Measurements from ENCODE around the gene ING1. TPM values are rescaled to one million over a fixed set of nuclear protein-coding genes. Genes with fewer than 3 reads are reported as not detected.

Gene ING1
- total and polyA plus RNA-seq, 2 donors (not counting 1 experiment from before 2014, with no cell fraction given): 29.1 to 34.2 TPM

DNA sequence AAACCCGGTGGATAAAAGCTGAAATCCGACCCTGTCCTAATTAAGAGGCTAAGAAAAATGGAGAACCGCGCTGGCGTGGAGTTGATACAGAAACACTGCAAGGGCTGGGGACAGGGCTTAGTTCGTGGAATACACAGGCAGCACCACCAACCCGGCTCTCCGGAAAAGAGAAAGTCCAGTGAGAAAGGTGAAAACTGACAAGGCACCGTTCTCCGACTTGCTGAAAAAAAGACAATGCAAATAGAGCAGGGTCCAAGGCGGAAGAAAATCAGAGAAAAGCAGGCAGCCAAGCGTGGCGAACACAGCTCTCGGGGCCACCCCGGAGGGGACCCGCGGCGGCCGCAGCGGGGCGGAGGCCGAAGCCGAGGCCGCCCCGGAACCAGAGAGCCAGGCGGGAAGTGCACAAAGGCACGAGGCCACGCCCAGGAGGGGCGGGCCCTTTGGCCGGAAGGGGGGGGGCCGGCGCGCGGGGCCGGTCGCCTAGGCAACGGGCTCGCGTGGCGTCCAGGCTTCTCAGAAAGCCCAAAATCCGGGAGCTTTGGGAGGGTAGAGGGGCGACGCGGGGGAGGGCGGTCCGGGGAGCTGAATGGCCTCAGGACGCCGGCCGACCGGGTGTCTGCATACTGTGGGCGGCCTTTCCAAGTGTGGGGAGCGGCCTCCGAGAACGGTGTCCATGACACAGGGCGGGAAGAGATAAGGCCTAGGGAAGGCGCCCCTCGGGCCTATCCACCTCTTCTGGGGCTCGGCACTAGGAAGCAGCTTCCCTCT is 1.2 kb upstream of the ING1 start:
- H3K27me3 Mint-ChIP-seq: no peaks in the 10 kb centered on the region
- peak overlapping the region; percentile 98 for H3K4me3 Mint-ChIP-seq
- Histone ChIP-seq H3K4me2 (replicated peaks; ENCODE audit: low read depth, low read length, poor library complexity, severe bottlenecking) (peak overlapping the region; percentile 92), H3K9me3 (ENCODE audit: control extremely low read depth in 1 of 3, control insufficient read depth in 2 of 3, insufficient read depth in 1 of 3, low read length in 2 of 3) (no peaks in the 10 kb centered on the region), H4K20me1 (ENCODE audit: control insufficient read depth, insufficient read depth, low read length, poor library complexity, severe bottlenecking) (peaks cover 27% of the 10 kb centered on the region), H3K36me3 (replicated peaks in 1 of 2; ENCODE audit: control extremely low read depth in 1 of 2, control insufficient read depth in 1 of 2, extremely low read depth in 1 of 2, insufficient read depth in 2 of 2, low read length in 1 of 2) (no peaks in the 10 kb centered on the region), H3K4me3 (ENCODE audit: control extremely low read depth in 1 of 5, extremely low read depth in 1 of 5, insufficient read depth in 1 of 5, low read depth in 2 of 5, low read length in 4 of 5) (peak overlapping the region; percentile 84 to 100 (median 100)), H2AFZ (ENCODE audit: insufficient read depth, low read depth, low read length, poor library complexity, severe bottlenecking) (peak overlapping the region; percentile 92), H3K9ac (ENCODE audit: low read length) (peak overlapping the region; percentile 100), H3K27me3 (replicated peaks in 1 of 4; ENCODE audit: control extremely low read depth in 1 of 4, control insufficient read depth in 3 of 4, insufficient read depth in 4 of 4, low read length in 3 of 4) (no peaks in the 10 kb centered on the region), H3K4me1 (ENCODE audit: control insufficient read depth in 2 of 2, insufficient read depth in 2 of 2, low read length in 2 of 2) (peaks cover 21 to 24% of the 10 kb centered on the region in 2 donors), H3K27ac (ENCODE audit: low read length in 2 of 2) (peak overlapping the region; percentile 98 to 99), H3K79me2 (ENCODE audit: control insufficient read depth, insufficient read depth, low read length) (peaks cover 37% of the 10 kb centered on the region)
- under 1% methylated on average over 58 of the region's 58 CpGs for WGBS (ENCODE audit: insufficient coverage)
- peak; percentile 94 for DNase-seq
- ChIA-PET CTCF (interaction anchor here (1.0 to 2.6 kb wide), 8 partner anchors 29 to 208 kb away, joined by 3 to 18 read pairs (median 4); no protein-coding TSS in a partner anchor), POLR2A (interaction anchor here (0.8 to 4.0 kb wide), 12 partner anchors 8 to 472 kb away, joined by 3 to 62 read pairs (median 5); partner anchors contain the start of genes ANKRD10, NAXD and RAB20)
- intact Hi-C loops (cut with micrococcal nuclease): loop anchor here (1.0 to 10.0 kb wide), 2 partner anchors 241 to 927 kb away; partner anchors contain the start of gene IRS2
- ATAC-seq (ENCODE audit: low read depth): peak; percentile 25
- H3K4me1 Mint-ChIP-seq: peaks cover 22% of the 10 kb centered on the region
- TF ChIP-seq, protein P1, sequence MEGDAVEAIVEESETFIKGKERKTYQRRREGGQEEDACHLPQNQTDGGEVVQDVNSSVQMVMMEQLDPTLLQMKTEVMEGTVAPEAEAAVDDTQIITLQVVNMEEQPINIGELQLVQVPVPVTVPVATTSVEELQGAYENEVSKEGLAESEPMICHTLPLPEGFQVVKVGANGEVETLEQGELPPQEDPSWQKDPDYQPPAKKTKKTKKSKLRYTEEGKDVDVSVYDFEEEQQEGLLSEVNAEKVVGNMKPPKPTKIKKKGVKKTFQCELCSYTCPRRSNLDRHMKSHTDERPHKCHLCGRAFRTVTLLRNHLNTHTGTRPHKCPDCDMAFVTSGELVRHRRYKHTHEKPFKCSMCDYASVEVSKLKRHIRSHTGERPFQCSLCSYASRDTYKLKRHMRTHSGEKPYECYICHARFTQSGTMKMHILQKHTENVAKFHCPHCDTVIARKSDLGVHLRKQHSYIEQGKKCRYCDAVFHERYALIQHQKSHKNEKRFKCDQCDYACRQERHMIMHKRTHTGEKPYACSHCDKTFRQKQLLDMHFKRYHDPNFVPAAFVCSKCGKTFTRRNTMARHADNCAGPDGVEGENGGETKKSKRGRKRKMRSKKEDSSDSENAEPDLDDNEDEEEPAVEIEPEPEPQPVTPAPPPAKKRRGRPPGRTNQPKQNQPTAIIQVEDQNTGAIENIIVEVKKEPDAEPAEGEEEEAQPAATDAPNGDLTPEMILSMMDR (IDR thresholded peaks at IDR 0.05): no peak
- TF ChIP-seq EZH2 (IDR thresholded peaks at IDR 0.05; ENCODE audit: borderline replicate concordance, insufficient read depth, low read depth, low read length, poor library complexity, severe bottlenecking): no peak
- H3K27ac Mint-ChIP-seq: peak overlapping the region; percentile 96
- H3K9me3 Mint-ChIP-seq (ENCODE audit: insufficient read depth): no peaks in the 10 kb centered on the region

Measured in B cell (primary cell).